GM12872 (cell line): Measurements from ENCODE around the gene HAUS1.

Experiments
- CTCF ChIP-seq: IDR thresholded peaks from 3 replicates; pipeline ENCODE4 v1.5.1; 2011; ENCODE audit warnings: low read depth, mild to moderate bottlenecking, low read length, moderate library complexity; ENCODE audit not compliant: insufficient read depth

The HAUS1 gene

GRCh38 chr18:46104128-46104911, at the start of gene HAUS1:
HAUS1 (plus strand) TSS chr18:46104385; CDS start chr18:46104412, 27 bp downstream.
- no peak for TF ChIP-seq CTCF

- TF ChIP-seq CTCF, result no peak
Observed at GRCh38 chr18:46054956-46055837, 49.0 kb upstream of the HAUS1 start.

GRCh38 chr18:46055838-46056230, 48.4 kb upstream of the HAUS1 start:
- no peak for TF ChIP-seq CTCF

- no peak for TF ChIP-seq CTCF
Observed at GRCh38 chr18:46060359-46060841, 43.8 kb upstream of the HAUS1 start.

DNA sequence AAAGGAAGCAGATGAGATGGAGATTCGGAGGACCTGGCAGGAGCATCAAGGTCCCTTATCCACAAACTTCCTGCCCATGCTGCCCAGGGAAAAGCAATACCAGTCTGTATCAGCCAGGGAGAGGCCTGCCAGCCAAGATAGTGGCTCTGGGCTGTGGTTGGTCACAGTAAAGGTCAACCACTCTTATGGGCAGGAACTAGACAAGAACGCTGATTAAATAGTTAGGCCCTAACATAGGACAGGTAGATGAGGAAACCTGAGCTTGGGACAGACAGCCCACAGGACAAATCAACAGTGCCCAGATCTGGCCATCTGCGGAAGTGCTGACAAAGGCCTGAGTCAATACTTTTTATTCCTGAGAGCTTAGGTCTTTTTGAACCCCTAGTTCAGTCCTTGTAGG, 42.8 kb upstream of the HAUS1 start:
- no peak for TF ChIP-seq CTCF

GRCh38 chr18:46061796-46062195, 42.4 kb upstream of the HAUS1 start:
- TF ChIP-seq CTCF, result no peak

DNA sequence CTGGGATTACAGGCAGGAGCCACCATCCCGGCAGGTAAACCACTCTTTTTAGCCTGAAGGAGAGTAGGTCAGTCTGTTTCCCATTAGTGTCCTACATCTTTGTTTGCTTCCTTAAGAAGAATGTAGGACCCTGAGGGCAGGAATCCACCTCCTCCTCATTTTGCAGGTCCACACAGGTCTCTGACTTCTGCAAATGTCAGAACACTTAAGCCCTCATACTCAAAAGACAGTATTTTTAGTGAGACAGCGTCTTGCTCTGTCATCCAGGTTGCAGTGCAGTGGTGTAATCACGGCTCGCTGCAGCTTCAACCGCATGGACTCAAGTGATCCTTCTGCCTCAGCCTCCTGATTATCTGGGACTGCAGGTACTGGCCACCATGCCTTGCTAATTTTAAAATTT, 41.4 kb upstream of the HAUS1 start:
- no peak for TF ChIP-seq CTCF
